ENCODE measurements around the gene CPNE4. TPM values are rescaled to one million over a fixed set of nuclear protein-coding genes. Genes with fewer than 3 reads are reported as not detected.

The CPNE4 gene
- total RNA-seq, 2 donors from 2014 or later = 1.7 to 2.5 TPM

DNA sequence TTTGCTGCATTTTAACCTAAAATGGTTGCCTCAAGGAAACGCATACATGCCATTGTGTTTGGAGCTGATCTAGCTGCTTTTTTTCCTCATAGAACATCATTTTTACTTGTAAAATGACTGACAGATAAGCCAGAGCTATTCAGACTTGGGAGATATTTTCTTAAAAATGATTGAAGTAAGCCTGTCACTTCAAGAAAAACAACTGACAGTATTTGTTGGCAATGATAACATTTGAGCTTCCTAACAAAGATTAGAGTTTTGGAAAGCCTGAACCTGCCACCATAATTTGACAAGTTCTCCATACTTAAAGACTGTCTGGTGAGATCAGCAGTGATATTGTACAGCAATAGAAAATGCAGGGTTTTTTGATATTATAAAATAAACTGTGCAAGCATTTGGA lies 504.4 kb downstream of the CPNE4 start:
- peaks cover 5% of the 10 kb centered on the region for H3K4me1 ChIP-seq (ENCODE audit: control insufficient read depth, insufficient read depth, low read length)
- no peak overlapping the region for H3K9ac ChIP-seq (ENCODE audit: extremely low read depth, low read length, poor library complexity, severe bottlenecking)
- no peak for DNase-seq
- peaks cover 6% of the 10 kb centered on the region for H3K9me3 ChIP-seq (ENCODE audit: control insufficient read depth, low read length)
- H3K27ac ChIP-seq (ENCODE audit: low read depth, low read length) = no peak overlapping the region
- H3K36me3 ChIP-seq (ENCODE audit: control insufficient read depth, insufficient read depth, low read length) = no peaks in the 10 kb centered on the region
- H3K4me3 Mint-ChIP-seq = no peak overlapping the region
- H3K4me3 ChIP-seq (ENCODE audit: low read length) = no peak overlapping the region
- H3K27ac Mint-ChIP-seq = no peak overlapping the region
- no peaks in the 10 kb centered on the region for H3K27me3 Mint-ChIP-seq (ENCODE audit: insufficient read depth)
- no peaks in the 10 kb centered on the region for H3K36me3 Mint-ChIP-seq (ENCODE audit: low read depth)
- TF ChIP-seq, protein P1, sequence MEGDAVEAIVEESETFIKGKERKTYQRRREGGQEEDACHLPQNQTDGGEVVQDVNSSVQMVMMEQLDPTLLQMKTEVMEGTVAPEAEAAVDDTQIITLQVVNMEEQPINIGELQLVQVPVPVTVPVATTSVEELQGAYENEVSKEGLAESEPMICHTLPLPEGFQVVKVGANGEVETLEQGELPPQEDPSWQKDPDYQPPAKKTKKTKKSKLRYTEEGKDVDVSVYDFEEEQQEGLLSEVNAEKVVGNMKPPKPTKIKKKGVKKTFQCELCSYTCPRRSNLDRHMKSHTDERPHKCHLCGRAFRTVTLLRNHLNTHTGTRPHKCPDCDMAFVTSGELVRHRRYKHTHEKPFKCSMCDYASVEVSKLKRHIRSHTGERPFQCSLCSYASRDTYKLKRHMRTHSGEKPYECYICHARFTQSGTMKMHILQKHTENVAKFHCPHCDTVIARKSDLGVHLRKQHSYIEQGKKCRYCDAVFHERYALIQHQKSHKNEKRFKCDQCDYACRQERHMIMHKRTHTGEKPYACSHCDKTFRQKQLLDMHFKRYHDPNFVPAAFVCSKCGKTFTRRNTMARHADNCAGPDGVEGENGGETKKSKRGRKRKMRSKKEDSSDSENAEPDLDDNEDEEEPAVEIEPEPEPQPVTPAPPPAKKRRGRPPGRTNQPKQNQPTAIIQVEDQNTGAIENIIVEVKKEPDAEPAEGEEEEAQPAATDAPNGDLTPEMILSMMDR (conservative IDR thresholded peaks at IDR 0.05) = no peak
- 78 to 84% methylated on average over 1 of the region's 1 CpG for WGBS, 2 experiments (ENCODE audit: insufficient coverage in 1 of 2, insufficient read length in 1 of 2)
- peaks cover 42% of the 10 kb centered on the region for H3K4me1 Mint-ChIP-seq
- no peaks in the 10 kb centered on the region for H3K27me3 ChIP-seq (ENCODE audit: control insufficient read depth, insufficient read depth, low read length, poor library complexity, severe bottlenecking)
- H3K9me3 Mint-ChIP-seq = peaks cover 3% of the 10 kb centered on the region

DNA sequence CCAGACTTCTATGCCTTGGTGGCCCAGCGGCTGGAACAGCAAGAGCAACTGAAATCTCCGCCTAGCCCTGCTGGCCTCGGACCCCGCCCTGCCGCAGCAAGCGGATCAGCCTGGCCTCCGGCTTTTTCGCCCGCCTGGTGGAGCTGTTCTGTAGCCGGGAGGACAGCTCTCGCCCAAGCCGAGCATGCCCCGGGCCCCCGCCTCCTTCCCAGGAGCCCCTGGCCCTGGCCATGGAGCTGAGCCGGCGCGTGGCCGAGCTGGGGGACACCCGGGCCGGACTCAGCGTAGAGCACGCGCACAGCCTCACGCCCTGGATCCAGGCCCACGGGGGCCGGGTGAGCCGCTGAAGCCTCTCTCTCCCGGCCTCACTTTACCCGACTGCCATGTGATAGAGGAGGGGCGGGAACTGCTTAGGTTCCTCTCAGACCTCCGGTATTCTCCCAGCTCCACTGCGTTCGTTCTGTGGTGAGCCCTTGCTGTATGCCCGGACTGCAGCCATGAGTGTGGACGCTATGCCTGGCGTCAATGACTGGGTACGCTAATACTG lies 507.9 kb downstream of the CPNE4 start:
- Mint-ChIP-seq H3K36me3 (ENCODE audit: low read depth) (no peaks in the 10 kb centered on the region), H3K27ac (no peak overlapping the region), H3K27me3 (ENCODE audit: insufficient read depth) (peaks cover 2% of the 10 kb centered on the region), H3K9me3 (no peaks in the 10 kb centered on the region), H3K4me3 (peak overlapping the region; percentile 46), H3K4me1 (peaks cover 27% of the 10 kb centered on the region)
- H3K4me1 ChIP-seq (ENCODE audit: control insufficient read depth, insufficient read depth, low read length) = peaks cover 5% of the 10 kb centered on the region
- H3K27ac ChIP-seq (ENCODE audit: low read depth, low read length) = no peak overlapping the region
- H3K9ac ChIP-seq (ENCODE audit: extremely low read depth, low read length, poor library complexity, severe bottlenecking) = no peak overlapping the region
- no peak overlapping the region for H3K4me3 ChIP-seq (ENCODE audit: low read length)
- WGBS, 2 experiments (ENCODE audit: insufficient coverage in 1 of 2, insufficient read length in 1 of 2) = 95 to 97% methylated on average over 22 to 37 of the region's 37 CpGs
- TF ChIP-seq, protein P1 (conservative IDR thresholded peaks at IDR 0.05) = peak; percentile 83
- peak; percentile 97 for DNase-seq
- H3K9me3 ChIP-seq (ENCODE audit: control insufficient read depth, low read length) = no peaks in the 10 kb centered on the region
- H3K27me3 ChIP-seq (ENCODE audit: control insufficient read depth, insufficient read depth, low read length, poor library complexity, severe bottlenecking) = peaks cover 3% of the 10 kb centered on the region
- H3K36me3 ChIP-seq (ENCODE audit: control insufficient read depth, insufficient read depth, low read length) = no peaks in the 10 kb centered on the region

DNA sequence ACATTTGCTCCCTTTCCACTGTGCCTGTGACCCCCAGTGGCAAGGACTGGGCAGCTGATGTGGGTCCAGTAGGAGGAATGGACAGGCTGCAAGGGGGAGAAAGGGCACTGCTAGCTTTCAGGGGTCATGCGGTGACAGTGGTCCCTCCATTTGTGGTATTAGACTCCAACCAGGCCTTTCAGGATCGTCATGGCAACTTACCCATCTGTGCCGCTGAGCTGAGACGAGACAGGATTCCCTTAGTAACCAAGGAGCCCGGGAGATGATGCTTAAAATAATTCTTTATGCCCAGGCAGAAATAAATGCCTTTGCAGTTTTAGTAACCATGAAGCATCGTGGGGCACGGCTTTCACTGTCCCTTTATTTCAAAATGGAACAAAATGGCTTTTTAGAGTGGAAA lies 516.1 kb downstream of the CPNE4 start:
- H3K27me3 ChIP-seq (ENCODE audit: control insufficient read depth, insufficient read depth, low read length, poor library complexity, severe bottlenecking) = peaks cover 7% of the 10 kb centered on the region
- peaks cover 2% of the 10 kb centered on the region for H3K4me1 Mint-ChIP-seq
- TF ChIP-seq, protein P1 (conservative IDR thresholded peaks at IDR 0.05) = no peak
- no peaks in the 10 kb centered on the region for H3K36me3 Mint-ChIP-seq (ENCODE audit: low read depth)
- H3K36me3 ChIP-seq (ENCODE audit: control insufficient read depth, insufficient read depth, low read length) = no peaks in the 10 kb centered on the region
- no peak for DNase-seq
- H3K4me3 Mint-ChIP-seq = no peak overlapping the region
- H3K4me1 ChIP-seq (ENCODE audit: control insufficient read depth, insufficient read depth, low read length) = no peaks in the 10 kb centered on the region
- H3K27ac Mint-ChIP-seq = no peak overlapping the region
- H3K9me3 ChIP-seq (ENCODE audit: control insufficient read depth, low read length) = no peaks in the 10 kb centered on the region
- H3K9me3 Mint-ChIP-seq = peaks cover 9% of the 10 kb centered on the region
- no peak overlapping the region for H3K9ac ChIP-seq (ENCODE audit: extremely low read depth, low read length, poor library complexity, severe bottlenecking)
- peaks cover 16% of the 10 kb centered on the region for H3K27me3 Mint-ChIP-seq (ENCODE audit: insufficient read depth)
- no peak overlapping the region for H3K4me3 ChIP-seq (ENCODE audit: low read length)
- WGBS, 2 experiments (ENCODE audit: insufficient coverage in 1 of 2, insufficient read length in 1 of 2) = 86 to 89% methylated on average over 7 of the region's 7 CpGs
- H3K27ac ChIP-seq (ENCODE audit: low read depth, low read length) = no peak overlapping the region

Measured in endodermal cell (in vitro differentiated cells).